Measurements from ENCODE around the gene RAB11FIP3. TPM values are rescaled to one million over a fixed set of nuclear protein-coding genes. Genes with fewer than 3 reads are reported as not detected.

Gene RAB11FIP3
- polyA plus RNA-seq, 1 of the 3 experiments (the other 2 are of a cell fraction): 24.8 TPM

- no peak overlapping the region for H2AFZ ChIP-seq (ENCODE audit: low read depth)
- H3K27me3 ChIP-seq (ENCODE audit: insufficient read depth): no peaks in the 10 kb centered on the region
- H3K4me3 ChIP-seq (ENCODE audit: low read depth in 2 of 2, low read length in 1 of 2): no peak overlapping the region
- peaks cover 26% of the 10 kb centered on the region for H3F3A ChIP-seq (replicated peaks; ENCODE audit: insufficient read depth)
- ChIA-PET POLR2A (no interaction called here), CTCF (no interaction called here)
- peaks cover 33% of the 10 kb centered on the region for H3K79me2 ChIP-seq (ENCODE audit: insufficient read depth)
- no peak for DNase-seq
- WGBS (ENCODE audit: low lambda C conversion rate): 93% methylated on average over 15 of the region's 24 CpGs
- no peaks in the 10 kb centered on the region for H3K9me2 ChIP-seq
- H3K4me1 ChIP-seq (ENCODE audit: control insufficient read depth in 1 of 2, insufficient read depth in 2 of 2, low read depth in 1 of 2, low read length in 1 of 2): peaks cover 11 to 24% of the 10 kb centered on the region in 2 experiments; a peak in 3 of 4 replicates
- peak overlapping the region in 1 of 2 experiments; percentile 72; a peak in 2 of 4 replicates for H3K27ac ChIP-seq (ENCODE audit: low read depth in 2 of 2, low read length in 1 of 2)
- H4K20me1 ChIP-seq (ENCODE audit: insufficient read depth): peaks cover 24% of the 10 kb centered on the region
- H3K9me3 ChIP-seq: no peaks in the 10 kb centered on the region
- peak overlapping the region; percentile 89; the same call in 1 of the 2 replicates for H3K4me2 ChIP-seq
- no peak overlapping the region; the same call in 1 of the 2 replicates for H3K9ac ChIP-seq
- TF ChIP-seq POLR2AphosphoS5 (IDR thresholded peaks at IDR 0.05; ENCODE audit: low read depth, low read length): peak; percentile 29; the same call in 1 of the 2 replicates
- no peak for TF ChIP-seq EP300 (IDR thresholded peaks at IDR 0.05; ENCODE audit: borderline replicate concordance in 1 of 2, low read depth in 1 of 2, low read length in 1 of 2)
- TF ChIP-seq RCOR1 (IDR thresholded peaks at IDR 0.05; ENCODE audit: low read length): no peak
- no peak for TF ChIP-seq SIN3A (IDR thresholded peaks at IDR 0.05; ENCODE audit: borderline replicate concordance, low read depth, low read length)
- peaks cover 0 to 14% of the 10 kb centered on the region in 2 experiments for H3K36me3 ChIP-seq (replicated peaks in 1 of 2; ENCODE audit: control insufficient read depth in 1 of 2, insufficient read depth in 2 of 2, low read length in 1 of 2)
These were observed 99.0 kb downstream of the RAB11FIP3 start for GRCh38 chr16:524274-525040.

- Histone ChIP-seq H3K79me2 (ENCODE audit: insufficient read depth) (peaks cover 40% of the 10 kb centered on the region), H2AFZ (ENCODE audit: low read depth) (no peak overlapping the region), H3K9me3 (no peaks in the 10 kb centered on the region), H4K20me1 (ENCODE audit: insufficient read depth) (peaks cover 30% of the 10 kb centered on the region), H3K9ac (no peak overlapping the region; the same call in 1 of the 2 replicates), H3K36me3 (replicated peaks in 1 of 2; ENCODE audit: control insufficient read depth in 1 of 2, insufficient read depth in 2 of 2, low read length in 1 of 2) (peaks cover 0 to 12% of the 10 kb centered on the region in 2 experiments), H3K4me3 (ENCODE audit: low read depth in 2 of 2, low read length in 1 of 2) (no peak overlapping the region), H3K4me1 (ENCODE audit: control insufficient read depth in 1 of 2, insufficient read depth in 2 of 2, low read depth in 1 of 2, low read length in 1 of 2) (peaks cover 11 to 25% of the 10 kb centered on the region in 2 experiments; a peak in 3 of 4 replicates), H3K9me2 (no peaks in the 10 kb centered on the region), H3K27ac (ENCODE audit: low read depth in 2 of 2, low read length in 1 of 2) (peak overlapping the region; percentile 72 to 92), H3K4me2 (peak overlapping the region; percentile 89), H3K27me3 (ENCODE audit: insufficient read depth) (no peaks in the 10 kb centered on the region), H3F3A (replicated peaks; ENCODE audit: insufficient read depth) (peaks cover 26% of the 10 kb centered on the region)
- CTCF ChIA-PET: interaction anchor here (1.3 kb wide), 1 partner anchor 12 kb away, joined by 4 read pairs; no protein-coding TSS in a partner anchor
- DNase-seq: no peak
- 98% methylated on average over 6 of the region's 8 CpGs for WGBS (ENCODE audit: low lambda C conversion rate)
- POLR2A ChIA-PET: interaction anchor here (1.6 kb wide), 1 partner anchor 41 kb away, joined by 6 read pairs; no protein-coding TSS in a partner anchor
- TF ChIP-seq ELF1 (IDR thresholded peaks at IDR 0.05): no peak
- TF ChIP-seq USF1 (IDR thresholded peaks at IDR 0.05; ENCODE audit: borderline replicate concordance, low read depth): no peak
These were observed 99.7 kb downstream of the RAB11FIP3 start for GRCh38 chr16:525123-525519.

- Histone ChIP-seq H2AFZ (ENCODE audit: low read depth) (no peak overlapping the region), H4K20me1 (ENCODE audit: insufficient read depth) (peaks cover 36% of the 10 kb centered on the region), H3F3A (replicated peaks; ENCODE audit: insufficient read depth) (peaks cover 26% of the 10 kb centered on the region), H3K9ac (peak overlapping the region; percentile 94; the same call in 1 of the 2 replicates), H3K4me2 (peak overlapping the region; percentile 89), H3K9me3 (no peaks in the 10 kb centered on the region), H3K4me3 (ENCODE audit: low read depth in 2 of 2, low read length in 1 of 2) (peak overlapping the region; percentile 83 to 86; a peak in 3 of 4 replicates), H3K79me2 (ENCODE audit: insufficient read depth) (peaks cover 45% of the 10 kb centered on the region), H3K27ac (ENCODE audit: low read depth in 2 of 2, low read length in 1 of 2) (peak overlapping the region; percentile 72 to 92), H3K4me1 (ENCODE audit: control insufficient read depth in 1 of 2, insufficient read depth in 2 of 2, low read depth in 1 of 2, low read length in 1 of 2) (peaks cover 11 to 25% of the 10 kb centered on the region in 2 experiments; a peak in 3 of 4 replicates), H3K36me3 (replicated peaks in 1 of 2; ENCODE audit: control insufficient read depth in 1 of 2, insufficient read depth in 2 of 2, low read length in 1 of 2) (peaks cover 0 to 12% of the 10 kb centered on the region in 2 experiments), H3K27me3 (ENCODE audit: insufficient read depth) (no peaks in the 10 kb centered on the region), H3K9me2 (no peaks in the 10 kb centered on the region)
- no peak for TF ChIP-seq ELF1 (IDR thresholded peaks at IDR 0.05)
- peak; percentile 81 for TF ChIP-seq MAX (IDR thresholded peaks at IDR 0.05; ENCODE audit: low read depth)
- peak; percentile 65; the same call in 1 of the 2 replicates for TF ChIP-seq PBX3 (IDR thresholded peaks at IDR 0.05)
- no peak for TF ChIP-seq EZH2phosphoT487 (IDR thresholded peaks at IDR 0.05; ENCODE audit: borderline replicate concordance, low read depth)
- peak; percentile 83 for TF ChIP-seq FOSL2 (IDR thresholded peaks at IDR 0.05; ENCODE audit: borderline replicate concordance, low read depth)
- TF ChIP-seq JUND (IDR thresholded peaks at IDR 0.05): peak; percentile 76; the same call in 1 of the 2 replicates
- no peak for TF ChIP-seq FOXM1 (IDR thresholded peaks at IDR 0.05; ENCODE audit: low read depth)
- 0 out of 2 replicates have a peak, but pooled peaks have one; percentile 40 for TF ChIP-seq TAF1 (IDR thresholded peaks at IDR 0.05; ENCODE audit: borderline replicate concordance, low read depth, low read length)
- TF ChIP-seq TCF12 (IDR thresholded peaks at IDR 0.05): peak; percentile 50; the same call in 1 of the 2 replicates
- ChIA-PET CTCF (interaction anchor here (1.3 to 2.3 kb wide), 3 partner anchors 12 to 134 kb away, joined by 4 to 9 read pairs (median 5); partner anchors contain the start of gene PIGQ), POLR2A (interaction anchor here (1.6 kb wide), 1 partner anchor 40 kb away, joined by 6 read pairs; no protein-coding TSS in a partner anchor)
- DNase-seq: no peak
- WGBS (ENCODE audit: low lambda C conversion rate): 45% methylated on average over 12 of the region's 13 CpGs
These were observed 100.2 kb downstream of the RAB11FIP3 start for GRCh38 chr16:525520-526180.
